MM.1S (cell line): ENCODE results near the gene TRIM3.

Experiments
- CTCF ChIP-seq: fragments of 300-600 bp; sonication (generic); IDR thresholded peaks from 2 replicates; pipeline ENCODE4 v1.5.1; 2016; ENCODE audit warnings: antibody characterized with exemption, low read length, mixed read lengths
- EZH2 ChIP-seq: fragments of 300-600 bp; sonication (generic); optimal IDR thresholded peaks from 2 replicates; pipeline ENCODE3; 2017; ENCODE audit warnings: low read depth, mild to moderate bottlenecking, antibody characterized with exemption, low read length, mixed read lengths
- EZH2phosphoT487 ChIP-seq: fragments of 300-600 bp; sonication (generic); IDR thresholded peaks from 2 replicates; pipeline ENCODE4 v1.6.1; 2018; ENCODE audit warnings: antibody characterized with exemption, low read length

DNA sequence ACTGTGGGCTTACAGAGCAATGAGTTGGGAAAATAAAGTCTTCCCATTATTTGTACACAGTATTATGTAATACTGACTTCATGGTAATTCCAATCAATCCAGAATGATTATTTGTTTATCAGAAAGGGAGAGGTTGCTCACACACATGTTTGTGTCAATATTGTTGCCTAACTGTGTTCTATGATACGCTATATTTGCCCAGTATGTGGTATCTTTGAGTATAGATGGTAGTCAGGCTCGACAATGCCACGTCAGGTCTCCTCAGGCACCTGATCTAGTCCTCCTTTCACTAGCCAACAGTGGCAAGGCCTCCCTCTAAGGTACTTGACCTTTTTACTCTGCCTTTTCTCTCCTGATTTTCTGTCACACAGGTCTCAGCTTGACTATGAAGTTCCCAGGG is 28.6 kb upstream of the TRIM3 start:
- TF ChIP-seq CTCF (no peak), EZH2phosphoT487 (no peak), EZH2 (no peak)
